ENCODE measurements around the gene HMGCS2.

HMGCS2 gene

GRCh38 chr1:119701659-119702058, 67.0 kb downstream of the HMGCS2 start:
- no peak for DNase-seq (ENCODE audit: low read depth in 3 of 3, low spot score in 1 of 3)

- no peak for DNase-seq (ENCODE audit: low read depth in 3 of 3, low spot score in 1 of 3)
Measured at GRCh38 chr1:119700326-119700725, 68.4 kb downstream of the HMGCS2 start.

Measured in stimulated activated CD4-positive, alpha-beta T cell treated with anti-CD3 and anti-CD28 coated beads, TNF-alpha, amount 100 ng/mL, for 1 hour (primary cell).